Right lung (tissue), 5 donors: ENCODE results near the gene RGS9. TPM values are rescaled to one million over a fixed set of nuclear protein-coding genes. Genes with fewer than 3 reads are reported as not detected.

Experiments
- DNase-seq, 2 donors: peaks; one replicate each; pipeline ENCODE4 v3.0.0-alpha.2; 2013
- polyA plus RNA-seq, 5 donors: library from polyadenylated mRNA; unstranded; fragments of 120-200 nt; gene quantifications; one replicate each; pipeline versions ENCODE4 v1.2.1 to v1.2.3, GENCODE V29; 2013; ENCODE audit warnings: inconsistent platforms in 1 of 5, low replicate concordance in 1 of 5; ENCODE audit not compliant: insufficient read length in 5 of 5, insufficient read depth in 1 of 5

RGS9 gene
- polyA plus RNA-seq, 5 donors, result 11.0 to 17.0 (median 14.3) TPM

DNA sequence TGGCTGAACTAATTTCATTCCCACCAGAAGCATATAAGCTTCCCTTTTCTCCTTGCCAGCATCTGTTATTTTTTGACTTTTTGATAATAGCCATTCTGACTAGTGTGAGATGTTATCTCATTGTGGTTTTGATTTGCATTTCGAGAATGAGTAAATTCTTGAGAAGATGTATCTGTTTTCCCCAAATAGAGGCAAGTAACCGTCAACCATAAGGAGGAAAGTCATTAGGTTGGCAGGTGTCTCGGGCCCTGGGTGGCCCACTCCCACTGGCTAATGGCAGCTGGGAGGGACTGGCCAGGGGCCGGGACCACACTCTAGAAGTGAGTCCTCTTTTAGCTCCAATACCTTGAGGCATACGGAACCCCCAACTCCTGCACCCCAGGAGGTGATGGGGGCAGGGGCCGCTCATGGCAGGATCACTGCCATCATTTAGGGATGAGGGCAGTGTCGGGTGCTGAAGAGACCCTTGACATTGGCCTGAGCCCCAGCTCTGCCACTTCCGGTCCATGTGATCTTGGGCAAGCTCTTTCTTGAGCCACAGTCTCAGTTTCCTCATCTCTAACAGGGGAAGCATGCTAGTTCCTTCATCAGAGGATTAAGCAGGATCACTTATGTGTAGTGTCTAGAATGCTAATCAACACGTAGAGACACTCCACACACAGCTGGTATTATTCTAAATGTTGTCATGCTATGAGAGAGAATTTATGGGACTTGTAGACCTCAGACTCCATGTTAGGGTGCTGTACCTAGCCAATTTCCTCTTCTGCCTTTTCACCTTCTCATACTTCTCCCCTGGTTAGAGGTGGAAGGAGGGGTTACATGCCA lies 44.3 kb downstream of the RGS9 start:
- no peak for DNase-seq

DNA sequence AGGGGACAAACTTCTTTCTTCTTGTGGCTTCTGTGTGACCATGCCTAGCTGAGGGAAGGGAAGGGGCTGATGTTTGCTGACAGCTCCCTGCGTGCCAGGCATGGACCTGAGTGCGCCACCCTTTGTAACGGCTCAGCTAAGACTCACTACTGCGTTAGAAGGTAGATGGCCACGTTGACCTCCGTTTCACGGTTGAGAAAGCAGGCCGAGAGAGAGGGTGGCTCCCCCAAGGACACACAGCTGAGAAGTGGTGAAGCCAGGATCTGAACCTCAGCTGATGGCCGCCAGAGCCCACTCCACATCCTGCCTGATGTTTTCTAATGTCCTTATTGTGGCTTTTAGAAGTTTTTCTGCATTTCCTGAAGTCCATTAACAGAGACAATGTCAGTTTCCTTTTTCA lies 45.1 kb downstream of the RGS9 start:
- no peak for DNase-seq

DNA sequence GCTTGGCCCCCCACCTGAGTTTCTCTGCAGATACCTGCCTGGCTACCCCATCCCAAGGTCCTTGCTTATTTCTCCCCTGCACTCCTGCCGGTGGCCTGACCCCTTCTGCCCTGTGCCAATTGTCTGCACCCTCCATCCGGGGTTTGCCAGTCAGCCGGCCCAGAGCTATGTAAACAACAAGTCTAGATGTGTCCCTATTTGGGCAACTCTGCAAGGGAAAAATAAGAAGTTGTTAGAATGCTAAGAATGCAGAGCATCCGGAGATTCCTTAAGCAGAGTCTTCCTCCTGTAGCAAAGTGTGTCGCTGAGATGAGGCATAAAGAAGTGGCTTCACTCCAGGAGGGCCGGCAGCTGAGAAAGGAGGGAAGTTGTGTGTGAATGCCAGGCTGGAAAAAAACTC lies 46.6 kb downstream of the RGS9 start:
- no peak for DNase-seq

GRCh38 chr17:65184235-65184959 lies 47.2 kb downstream of the RGS9 start:
- no peak for DNase-seq

DNA sequence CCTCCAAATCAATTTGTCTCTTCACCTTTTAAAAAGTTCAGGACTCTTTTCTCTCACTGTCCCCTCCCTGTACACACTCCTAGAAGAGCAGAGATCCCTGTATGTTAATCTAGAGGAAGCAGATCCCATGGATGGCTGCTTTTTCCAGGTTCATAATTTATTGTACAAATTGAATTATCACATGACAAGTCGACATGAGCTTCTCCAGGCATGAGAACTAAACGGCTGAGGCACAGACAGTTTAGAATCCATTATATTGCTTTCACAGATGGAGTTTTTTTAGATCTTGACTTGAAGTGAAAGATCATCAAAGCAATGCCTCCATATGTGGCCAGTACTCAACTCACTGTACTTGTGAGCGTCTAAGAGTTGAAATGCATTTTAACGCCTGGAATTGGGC lies 47.9 kb downstream of the RGS9 start:
- DNase-seq, result no peak

- DNase-seq, result no peak
Measured at GRCh38 chr17:65185668-65186382, 48.7 kb downstream of the RGS9 start.

- no peak for DNase-seq
Measured at GRCh38 chr17:65190467-65191097, 53.4 kb downstream of the RGS9 start.

GRCh38 chr17:65191811-65192740 lies 54.9 kb downstream of the RGS9 start:
- no peak for DNase-seq

- DNase-seq, result no peak
Measured at GRCh38 chr17:65193305-65193704, 56.1 kb downstream of the RGS9 start.

DNA sequence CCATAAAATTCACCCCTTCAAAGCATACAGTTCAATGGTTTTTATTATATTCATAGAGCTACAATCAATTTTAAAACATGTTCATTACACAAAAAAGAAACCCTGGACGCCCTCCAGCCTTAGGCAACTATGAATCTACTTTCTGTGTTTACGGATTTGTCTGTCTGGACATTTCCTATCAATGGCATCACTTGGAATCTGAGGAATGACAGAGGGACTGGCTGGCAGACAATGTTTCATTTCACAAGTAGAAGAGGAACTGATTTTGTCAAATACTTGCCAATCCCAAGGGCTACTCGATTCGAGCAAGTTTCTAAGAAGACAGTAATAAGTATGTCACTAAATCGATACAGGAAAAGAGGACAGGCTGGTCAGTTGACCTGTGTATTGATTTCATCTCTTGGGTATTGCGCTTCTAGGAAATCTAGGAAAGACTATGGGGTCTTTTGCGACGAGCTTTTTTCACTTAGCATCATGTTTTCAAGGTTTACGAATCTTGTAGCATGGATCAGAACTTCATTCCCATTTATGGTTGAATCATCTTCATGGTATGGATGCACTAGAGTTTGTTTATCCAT lies 56.6 kb downstream of the RGS9 start:
- no peak for DNase-seq

DNA sequence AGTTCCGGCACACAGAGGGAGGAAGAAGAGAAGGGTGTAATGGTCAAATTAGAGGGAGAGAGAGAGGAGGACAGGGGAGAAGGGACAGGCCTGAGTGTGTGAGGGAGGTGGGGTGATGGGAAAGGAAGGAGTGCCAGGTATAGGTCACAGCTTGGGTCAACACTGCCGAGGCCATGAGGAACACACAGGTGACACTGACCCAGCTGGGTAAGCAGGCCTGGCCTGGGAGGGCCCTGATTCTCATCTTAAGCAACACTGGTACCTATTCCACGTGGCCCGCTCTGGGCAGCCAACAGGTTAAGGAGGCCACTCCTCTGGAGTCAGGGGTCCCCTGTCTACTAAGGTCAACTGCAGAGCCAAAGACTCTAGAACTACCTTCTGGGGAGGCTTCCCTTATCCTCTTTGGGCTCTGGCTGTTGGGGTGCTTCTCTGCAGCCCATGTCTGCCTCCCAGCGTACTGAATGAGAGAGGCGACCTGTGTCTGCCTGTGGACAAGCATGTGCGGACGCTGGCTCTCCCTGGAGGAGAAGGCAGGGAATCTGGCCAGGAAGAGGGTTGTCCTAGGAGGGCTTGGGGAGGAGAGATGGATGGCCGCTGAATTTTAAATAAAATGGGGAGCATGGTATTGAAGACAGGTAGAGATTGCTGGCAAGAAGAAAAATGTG lies 57.6 kb downstream of the RGS9 start:
- DNase-seq, result no peak

DNA sequence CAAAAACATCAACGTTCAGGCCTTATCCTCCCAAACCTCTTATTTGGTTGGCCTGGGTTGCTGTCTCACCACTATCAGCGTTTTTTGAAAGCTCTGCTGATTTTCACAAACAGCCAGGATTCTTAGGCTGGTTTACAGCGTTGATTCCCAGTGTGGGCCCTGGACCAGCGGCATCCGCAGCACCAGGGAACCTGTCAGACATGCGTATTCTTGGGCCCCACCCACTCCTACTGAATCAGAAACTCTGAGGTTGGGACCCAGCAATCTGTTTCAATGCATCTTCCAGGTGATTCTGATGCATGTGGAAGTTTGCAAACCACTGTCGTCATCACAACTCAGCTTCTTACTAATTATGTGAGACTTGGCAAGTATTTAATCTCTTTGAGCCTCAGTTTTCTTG lies 58.5 kb downstream of the RGS9 start:
- DNase-seq, result no peak

- no peak for DNase-seq
Measured at GRCh38 chr17:65196617-65197016, 59.4 kb downstream of the RGS9 start.

- no peak for DNase-seq
Measured at GRCh38 chr17:65197201-65197600, 60.0 kb downstream of the RGS9 start.

DNA sequence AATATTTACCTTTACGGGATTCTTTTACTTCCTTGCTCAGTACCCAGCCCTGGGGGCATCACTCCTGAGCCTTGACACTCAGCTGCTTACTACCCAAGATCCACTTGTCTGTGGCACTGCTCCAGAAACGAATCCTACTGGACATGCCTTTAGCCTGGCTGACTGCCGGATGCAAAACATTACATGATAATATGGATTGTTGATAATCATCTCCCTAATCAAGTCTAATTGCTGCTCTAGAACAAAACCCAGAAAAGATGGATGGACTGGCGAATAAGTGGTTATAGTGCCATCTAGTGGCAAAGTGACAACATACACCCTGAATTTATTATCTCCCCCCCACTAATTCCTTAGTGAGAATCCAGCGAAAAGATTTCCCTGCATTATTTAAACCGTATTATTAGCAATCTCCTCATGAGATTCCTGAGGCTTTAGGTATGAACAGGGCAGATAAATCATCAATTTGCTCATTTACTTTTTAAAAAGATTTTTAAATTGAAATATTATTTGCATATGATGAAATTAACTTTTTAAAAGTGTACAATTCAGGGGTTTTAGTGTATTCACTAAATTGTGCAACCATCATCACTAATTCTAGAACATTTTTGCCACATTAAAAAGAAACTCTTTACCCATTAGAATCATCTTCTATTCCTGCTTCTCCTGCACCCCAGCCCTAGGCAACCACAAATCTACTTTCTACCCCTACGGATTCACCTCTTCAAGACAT lies 61.6 kb downstream of the RGS9 start:
- DNase-seq, result peak; percentile 42

DNA sequence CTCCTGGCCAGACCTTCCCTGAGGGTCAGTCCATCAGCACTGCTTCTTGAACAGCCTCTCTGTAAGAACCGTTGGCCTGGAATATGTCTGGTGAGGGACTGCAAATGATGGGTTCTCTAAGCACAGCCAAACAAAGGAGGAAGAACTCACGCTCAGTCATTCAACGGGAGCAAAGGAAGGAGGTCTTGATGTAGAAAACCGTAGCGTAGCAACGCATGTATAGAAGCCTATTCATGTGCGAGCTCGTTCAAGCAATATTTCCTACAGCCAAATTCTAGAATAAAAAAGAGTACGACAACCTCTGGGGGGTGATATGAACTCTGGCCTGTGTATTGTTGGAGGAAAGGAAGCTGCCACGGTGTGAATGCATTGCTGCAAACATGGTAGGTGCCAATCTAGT lies 64.2 kb downstream of the RGS9 start:
- no peak for DNase-seq

- DNase-seq, result no peak
Measured at GRCh38 chr17:65202844-65203571, 65.8 kb downstream of the RGS9 start.

GRCh38 chr17:65204001-65204400 lies 66.8 kb downstream of the RGS9 start:
- no peak for DNase-seq

DNA sequence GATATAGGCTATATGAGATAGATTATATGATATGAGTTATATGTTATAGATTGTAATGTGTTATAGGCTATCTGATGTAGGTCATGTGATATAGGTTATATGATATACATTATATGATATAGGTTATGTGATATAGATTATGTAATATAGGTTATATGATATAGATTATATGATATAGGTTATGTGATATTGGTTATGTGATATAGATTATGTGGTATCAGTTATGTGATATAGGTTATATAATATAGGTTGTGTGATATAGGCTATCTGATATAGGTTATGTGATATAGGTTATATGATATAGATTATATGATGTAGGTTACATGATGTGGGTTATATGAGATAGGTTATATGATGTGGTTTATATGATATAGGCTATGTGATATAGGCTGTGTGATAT lies 68.5 kb downstream of the RGS9 start:
- DNase-seq, result no peak
